ENCODE measurements around the gene NXPE3.
A peak's percentile ranks its signal among the peaks of the same experiment; 100 is the strongest.
"Not testable (repeated sequence)": the region's sequence is repeated elsewhere in the genome, so short reads cannot be mapped to it uniquely, and the experiment has no call there.

Gene NXPE3

GRCh38 chr3:101779047-101779821 is at the start of gene NXPE3:
TSS of gene NXPE3 (plus strand) at chr3:101779211. CDS start at chr3:101785597, 6,386 bp downstream.
- intact Hi-C loops (cut with DNase I) = loop anchor here (2.0 to 5.0 kb wide), 2 partner anchors 54 to 92 kb away; partner anchors contain the start of genes CEP97 and RPL24
- peak; percentile 93 to 100 (median 97) for DNase-seq

GRCh38 chr3:101729586-101729985 is 49.4 kb upstream of the NXPE3 start:
- intact Hi-C loops (cut with DNase I) = no loop called here
- DNase-seq = no peak

- no peak for DNase-seq
- intact Hi-C loops (cut with DNase I) = no loop called here
These were observed 48.2 kb upstream of the NXPE3 start for GRCh38 chr3:101730839-101731238.

GRCh38 chr3:101732240-101732641 is 46.8 kb upstream of the NXPE3 start:
- peak in 2 of 10 donors; percentile 11 to 47 for DNase-seq
- intact Hi-C loops (cut with DNase I) = no loop called here

- no peak for DNase-seq
- intact Hi-C loops (cut with DNase I) = no loop called here
These were observed 43.2 kb upstream of the NXPE3 start for GRCh38 chr3:101735833-101736232.

GRCh38 chr3:101741914-101742313 is 37.1 kb upstream of the NXPE3 start:
- DNase-seq; intact Hi-C loops (cut with DNase I): not testable (repeated sequence)

- intact Hi-C loops (cut with DNase I) = no loop called here
- no peak for DNase-seq
These were observed 34.2 kb upstream of the NXPE3 start for GRCh38 chr3:101744811-101745210.

GRCh38 chr3:101745934-101746333 is 33.1 kb upstream of the NXPE3 start:
- intact Hi-C loops (cut with DNase I); DNase-seq: not testable (repeated sequence)

- DNase-seq; intact Hi-C loops (cut with DNase I): not testable (repeated sequence)
These were observed 25.5 kb upstream of the NXPE3 start for GRCh38 chr3:101753386-101754113.

- peak in 1 of 10 donors; percentile 22 for DNase-seq
- intact Hi-C loops (cut with DNase I) = no loop called here
These were observed 20.8 kb upstream of the NXPE3 start for GRCh38 chr3:101758224-101758623.

GRCh38 chr3:101762041-101762646 is 16.9 kb upstream of the NXPE3 start:
- DNase-seq = no peak
- intact Hi-C loops (cut with DNase I) = no loop called here

- intact Hi-C loops (cut with DNase I) = loop anchor here (2.0 to 5.0 kb wide), 2 partner anchors 53 to 91 kb away; partner anchors contain the start of genes CEP97 and RPL24
- not testable (repeated sequence) for DNase-seq
These were observed 1.2 kb upstream of the NXPE3 start for GRCh38 chr3:101777745-101778281.

- intact Hi-C loops (cut with DNase I) = loop anchor here (2.0 to 5.0 kb wide), 2 partner anchors 54 to 91 kb away; partner anchors contain the start of genes CEP97 and RPL24
- DNase-seq = no peak
These were observed 495 bp upstream of the NXPE3 start for GRCh38 chr3:101778385-101779046.

GRCh38 chr3:101779822-101780381 is 891 bp downstream of the NXPE3 start:
- DNase-seq = no peak
- intact Hi-C loops (cut with DNase I) = loop anchor here (2.0 to 5.0 kb wide), 2 partner anchors 55 to 93 kb away; partner anchors contain the start of genes CEP97 and RPL24

GRCh38 chr3:101780661-101781060 is 1.6 kb downstream of the NXPE3 start:
- DNase-seq = peak in 5 of 10 donors; percentile 21 to 87 (median 42)
- intact Hi-C loops (cut with DNase I) = no loop called here

GRCh38 chr3:101781166-101781565 is 2.2 kb downstream of the NXPE3 start:
- intact Hi-C loops (cut with DNase I) = no loop called here
- DNase-seq = no peak

GRCh38 chr3:101784855-101785613 is 6.0 kb downstream of the NXPE3 start:
- intact Hi-C loops (cut with DNase I) = no loop called here
- DNase-seq = no peak

- no peak for DNase-seq
- intact Hi-C loops (cut with DNase I) = no loop called here
These were observed 12.8 kb downstream of the NXPE3 start for GRCh38 chr3:101791778-101792177.

GRCh38 chr3:101796077-101796680 is 17.2 kb downstream of the NXPE3 start:
- no peak for DNase-seq
- intact Hi-C loops (cut with DNase I) = no loop called here
